Spleen (tissue), 7 donors: ENCODE data around the gene SH3RF3.

Source experiments
- CTCF ChIP-seq, 11 experiments: fragments of 200-600 bp in 7 of 11; fragments of 450-650 bp in 4 of 11; sonication (generic) in 4 of 11; IDR thresholded peaks in 8 of 11; conservative IDR thresholded peaks in 3 of 11; 1 replicate in 7 of 11; 2 replicates in 4 of 11; pipeline versions ENCODE4 v1.4.0 to v1.8.0; 2016 to 2021; ENCODE audit warnings: antibody characterized with exemption in 11 of 11, inconsistent platforms in 4 of 11, mild to moderate bottlenecking in 1 of 11
- POLR2A ChIP-seq, 3 donors: fragments of 450-650 bp; IDR thresholded peaks; one replicate each; pipeline ENCODE4 v1.5.1; 2017; ENCODE audit warnings: antibody characterized with exemption in 3 of 3, mild to moderate bottlenecking in 1 of 3
- donor health status: DM: no; HTN: no; CAD: no; lungs with moderate emphysema.
- donor health status: DM: no; HTN: no; CAD: no.
- donor health status: DM: no; HTN: no; CAD: no.

DNA sequence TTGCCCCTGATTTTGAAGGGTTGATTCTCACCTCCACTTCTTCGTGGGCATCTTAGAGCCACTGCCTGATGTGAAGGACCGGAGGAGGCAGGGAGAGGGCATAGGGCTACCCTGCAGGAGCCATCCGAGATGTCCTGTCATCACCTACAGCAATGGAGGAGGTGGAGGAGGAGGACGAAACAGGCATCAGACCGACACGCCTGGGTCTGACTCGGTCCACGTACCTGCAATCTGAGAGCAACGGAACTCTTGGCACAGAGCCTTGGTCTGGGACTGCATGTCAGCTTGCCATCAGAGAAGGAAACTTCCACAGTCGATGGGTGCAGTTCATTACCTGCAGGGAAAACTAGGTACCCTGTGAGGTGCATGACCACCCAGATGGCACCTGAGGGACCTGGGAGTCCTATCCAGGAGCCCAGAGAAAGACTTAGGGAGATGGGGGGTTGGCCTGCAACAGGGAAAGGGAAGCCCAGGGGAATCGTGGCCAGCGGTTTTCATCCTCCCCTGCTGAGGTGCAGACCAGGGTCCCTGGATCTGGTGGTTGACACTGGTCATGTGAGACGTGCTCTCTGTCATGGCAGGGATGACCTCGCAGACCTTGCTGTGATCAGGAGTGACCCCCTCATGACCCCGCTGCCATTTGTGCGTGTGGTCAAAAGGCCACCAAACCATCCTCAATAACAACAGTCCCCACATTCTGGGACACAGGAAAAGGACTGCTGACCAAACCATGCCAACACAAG lies 293.9 kb downstream of the SH3RF3 start:
- TF ChIP-seq CTCF (IDR thresholded peaks at IDR 0.05 in 8 of 11, conservative IDR thresholded peaks at IDR 0.05 in 3 of 11), result no peak
- no peak for TF ChIP-seq POLR2A (IDR thresholded peaks at IDR 0.05)
